A673 (cell line): Measurements from ENCODE around the gene SLC25A53.

Source experiments
- EZH2 ChIP-seq: fragments of 200-600 bp; sonication (generic); IDR thresholded peaks from 2 replicates; pipeline ENCODE4 v1.6.1; 2017; ENCODE audit warnings: borderline replicate concordance, low read depth, mild to moderate bottlenecking, mixed read lengths, antibody characterized with exemption, low read length; ENCODE audit not compliant: poor library complexity, severe bottlenecking
- TF ChIP-seq, protein P1 (sequence below): fragments of 300-800, 200-600 bp; sonication (generic); conservative IDR thresholded peaks from 2 replicates; pipeline ENCODE4 v1.5.1; 2017; ENCODE audit warnings: low read depth, mild to moderate bottlenecking, antibody characterized with exemption, low read length, moderate library complexity, mixed read lengths

GRCh38 chrX:104105330-104106262, 51.2 kb downstream of the SLC25A53 start:
- TF ChIP-seq, protein P1, sequence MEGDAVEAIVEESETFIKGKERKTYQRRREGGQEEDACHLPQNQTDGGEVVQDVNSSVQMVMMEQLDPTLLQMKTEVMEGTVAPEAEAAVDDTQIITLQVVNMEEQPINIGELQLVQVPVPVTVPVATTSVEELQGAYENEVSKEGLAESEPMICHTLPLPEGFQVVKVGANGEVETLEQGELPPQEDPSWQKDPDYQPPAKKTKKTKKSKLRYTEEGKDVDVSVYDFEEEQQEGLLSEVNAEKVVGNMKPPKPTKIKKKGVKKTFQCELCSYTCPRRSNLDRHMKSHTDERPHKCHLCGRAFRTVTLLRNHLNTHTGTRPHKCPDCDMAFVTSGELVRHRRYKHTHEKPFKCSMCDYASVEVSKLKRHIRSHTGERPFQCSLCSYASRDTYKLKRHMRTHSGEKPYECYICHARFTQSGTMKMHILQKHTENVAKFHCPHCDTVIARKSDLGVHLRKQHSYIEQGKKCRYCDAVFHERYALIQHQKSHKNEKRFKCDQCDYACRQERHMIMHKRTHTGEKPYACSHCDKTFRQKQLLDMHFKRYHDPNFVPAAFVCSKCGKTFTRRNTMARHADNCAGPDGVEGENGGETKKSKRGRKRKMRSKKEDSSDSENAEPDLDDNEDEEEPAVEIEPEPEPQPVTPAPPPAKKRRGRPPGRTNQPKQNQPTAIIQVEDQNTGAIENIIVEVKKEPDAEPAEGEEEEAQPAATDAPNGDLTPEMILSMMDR, result no peak
- no peak for TF ChIP-seq EZH2
